ENCODE data around the gene LRRN2.

Gene LRRN2

DNA sequence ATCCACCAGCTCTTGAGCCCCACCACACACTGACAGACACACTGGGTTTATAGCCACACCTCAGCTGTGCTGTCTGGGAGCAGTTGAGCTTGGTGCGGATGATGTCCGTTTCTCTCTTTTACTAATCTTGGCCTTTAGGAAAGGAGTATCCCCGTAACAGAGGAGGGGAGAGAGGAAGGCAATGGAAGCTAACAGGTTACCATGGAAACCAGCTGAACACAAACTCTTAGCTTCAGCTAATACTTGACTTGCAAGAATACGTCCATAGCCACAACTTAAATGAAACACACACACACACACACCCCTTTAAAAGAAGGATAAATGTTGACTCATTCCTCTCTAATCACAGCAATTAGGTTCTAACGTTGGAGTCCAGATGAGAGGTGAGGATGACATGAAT lies 28.0 kb upstream of the LRRN2 start:
- H2AFZ ChIP-seq, result no peak overlapping the region
- H3K4me3 ChIP-seq (ENCODE audit: low read depth, low read length), result no peak overlapping the region
- TF ChIP-seq, protein P1, sequence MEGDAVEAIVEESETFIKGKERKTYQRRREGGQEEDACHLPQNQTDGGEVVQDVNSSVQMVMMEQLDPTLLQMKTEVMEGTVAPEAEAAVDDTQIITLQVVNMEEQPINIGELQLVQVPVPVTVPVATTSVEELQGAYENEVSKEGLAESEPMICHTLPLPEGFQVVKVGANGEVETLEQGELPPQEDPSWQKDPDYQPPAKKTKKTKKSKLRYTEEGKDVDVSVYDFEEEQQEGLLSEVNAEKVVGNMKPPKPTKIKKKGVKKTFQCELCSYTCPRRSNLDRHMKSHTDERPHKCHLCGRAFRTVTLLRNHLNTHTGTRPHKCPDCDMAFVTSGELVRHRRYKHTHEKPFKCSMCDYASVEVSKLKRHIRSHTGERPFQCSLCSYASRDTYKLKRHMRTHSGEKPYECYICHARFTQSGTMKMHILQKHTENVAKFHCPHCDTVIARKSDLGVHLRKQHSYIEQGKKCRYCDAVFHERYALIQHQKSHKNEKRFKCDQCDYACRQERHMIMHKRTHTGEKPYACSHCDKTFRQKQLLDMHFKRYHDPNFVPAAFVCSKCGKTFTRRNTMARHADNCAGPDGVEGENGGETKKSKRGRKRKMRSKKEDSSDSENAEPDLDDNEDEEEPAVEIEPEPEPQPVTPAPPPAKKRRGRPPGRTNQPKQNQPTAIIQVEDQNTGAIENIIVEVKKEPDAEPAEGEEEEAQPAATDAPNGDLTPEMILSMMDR (IDR thresholded peaks at IDR 0.05), result no peak
- no peaks in the 10 kb centered on the region for H3K36me3 ChIP-seq (ENCODE audit: control insufficient read depth, insufficient read depth, low read length)
- H3K4me2 ChIP-seq (ENCODE audit: low read length), result no peak overlapping the region
- H3K27ac ChIP-seq, result no peak overlapping the region
- H3K27me3 ChIP-seq (ENCODE audit: control insufficient read depth, insufficient read depth, low read length), result no peaks in the 10 kb centered on the region
- H3K9me3 ChIP-seq (ENCODE audit: control insufficient read depth, low read length), result no peaks in the 10 kb centered on the region
- no peak overlapping the region for H3K9ac ChIP-seq
- no peaks in the 10 kb centered on the region for H3K4me1 ChIP-seq
- H3K79me2 ChIP-seq, result no peaks in the 10 kb centered on the region

DNA sequence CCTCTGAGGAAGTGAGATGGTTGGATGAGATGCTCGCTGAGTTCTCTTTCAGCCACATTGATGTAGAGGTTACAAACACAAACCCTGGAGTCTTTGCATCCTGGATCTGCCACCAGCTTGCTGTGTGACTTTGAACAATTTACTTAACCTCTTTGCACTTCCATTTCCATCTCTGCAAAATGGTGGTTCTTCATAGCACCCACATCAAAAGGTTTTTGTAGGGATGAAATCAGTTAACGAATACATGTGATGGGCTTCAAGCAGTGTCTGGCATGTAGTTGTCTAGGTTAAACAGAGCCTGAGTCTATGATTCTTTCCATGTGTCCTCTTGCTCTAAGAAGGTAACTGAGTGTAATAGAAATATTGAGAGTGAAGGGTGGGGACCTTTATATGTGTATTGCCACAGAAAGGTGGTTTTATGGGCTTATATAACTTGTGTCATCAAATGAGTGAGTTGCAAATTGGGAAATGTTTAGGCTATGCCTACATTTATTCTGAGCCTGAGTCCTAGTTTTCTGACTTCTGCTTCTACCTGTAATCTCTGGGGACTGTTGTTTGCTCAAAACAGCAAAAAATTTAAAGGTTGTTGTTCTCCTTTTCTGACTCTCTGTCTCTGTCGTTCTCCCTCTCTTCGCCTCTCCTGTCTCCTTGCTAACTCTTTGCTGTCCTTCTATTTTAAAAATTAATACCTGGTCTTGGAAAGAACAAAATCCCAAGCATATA lies 27.3 kb upstream of the LRRN2 start:
- no peaks in the 10 kb centered on the region for H3K27me3 ChIP-seq (ENCODE audit: control insufficient read depth, insufficient read depth, low read length)

DNA sequence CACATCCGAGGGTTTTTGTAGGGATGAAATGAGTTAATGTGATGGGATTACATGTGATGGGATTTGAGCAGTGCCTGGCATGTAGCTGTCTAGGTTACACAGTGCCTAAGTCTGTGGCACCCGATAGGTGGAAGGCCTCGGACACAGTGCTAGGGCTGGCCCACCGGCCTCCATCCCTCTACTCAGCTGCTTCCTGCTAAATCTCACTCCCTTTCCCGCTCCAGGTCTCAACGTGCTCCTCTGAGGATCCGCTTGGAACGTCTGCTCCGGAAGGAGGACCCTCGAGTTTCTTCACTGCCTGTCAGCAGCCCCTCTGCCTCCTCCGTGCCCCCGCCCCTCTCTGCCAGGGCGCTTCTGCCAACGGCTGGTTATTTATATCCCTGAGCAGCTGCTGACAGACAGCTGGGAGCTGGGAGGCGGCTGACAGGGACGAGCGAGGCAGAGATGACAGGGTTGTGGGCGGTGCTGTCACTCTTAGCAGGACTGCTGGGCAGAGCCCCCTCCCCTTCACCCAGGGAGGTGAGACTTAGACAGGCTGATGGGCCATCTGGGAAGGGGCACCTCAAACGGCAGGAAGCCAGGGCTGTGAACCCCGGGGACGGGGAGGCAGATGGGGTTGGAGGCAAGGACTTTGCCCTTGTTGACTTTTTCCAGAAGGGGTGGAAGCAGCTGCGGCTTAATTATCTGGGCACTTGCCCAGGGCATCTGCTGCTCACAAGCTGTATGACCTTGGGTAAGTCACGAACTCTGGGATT lies 26.6 kb upstream of the LRRN2 start:
- Histone ChIP-seq H3K4me2 (ENCODE audit: low read length) (no peak overlapping the region), H2AFZ (no peak overlapping the region), H3K79me2 (no peaks in the 10 kb centered on the region), H3K36me3 (ENCODE audit: control insufficient read depth, insufficient read depth, low read length) (no peaks in the 10 kb centered on the region), H3K27me3 (ENCODE audit: control insufficient read depth, insufficient read depth, low read length) (no peaks in the 10 kb centered on the region), H3K9me3 (ENCODE audit: control insufficient read depth, low read length) (no peaks in the 10 kb centered on the region), H3K9ac (no peak overlapping the region), H3K27ac (no peak overlapping the region), H3K4me1 (no peaks in the 10 kb centered on the region), H3K4me3 (ENCODE audit: low read depth, low read length) (no peak overlapping the region)
- TF ChIP-seq, protein P1 (IDR thresholded peaks at IDR 0.05), result no peak

More for the DNA sequence above, 27.3 kb upstream of the LRRN2 start:
- Histone ChIP-seq H3K9ac (no peak overlapping the region), H3K36me3 (ENCODE audit: control insufficient read depth, insufficient read depth, low read length) (no peaks in the 10 kb centered on the region), H3K4me2 (ENCODE audit: low read length) (no peak overlapping the region), H3K79me2 (no peaks in the 10 kb centered on the region), H3K4me1 (no peaks in the 10 kb centered on the region), H3K4me3 (ENCODE audit: low read depth, low read length) (no peak overlapping the region), H3K27ac (no peak overlapping the region), H2AFZ (no peak overlapping the region), H3K9me3 (ENCODE audit: control insufficient read depth, low read length) (no peaks in the 10 kb centered on the region)
- TF ChIP-seq, protein P1 (IDR thresholded peaks at IDR 0.05), result no peak

DNA sequence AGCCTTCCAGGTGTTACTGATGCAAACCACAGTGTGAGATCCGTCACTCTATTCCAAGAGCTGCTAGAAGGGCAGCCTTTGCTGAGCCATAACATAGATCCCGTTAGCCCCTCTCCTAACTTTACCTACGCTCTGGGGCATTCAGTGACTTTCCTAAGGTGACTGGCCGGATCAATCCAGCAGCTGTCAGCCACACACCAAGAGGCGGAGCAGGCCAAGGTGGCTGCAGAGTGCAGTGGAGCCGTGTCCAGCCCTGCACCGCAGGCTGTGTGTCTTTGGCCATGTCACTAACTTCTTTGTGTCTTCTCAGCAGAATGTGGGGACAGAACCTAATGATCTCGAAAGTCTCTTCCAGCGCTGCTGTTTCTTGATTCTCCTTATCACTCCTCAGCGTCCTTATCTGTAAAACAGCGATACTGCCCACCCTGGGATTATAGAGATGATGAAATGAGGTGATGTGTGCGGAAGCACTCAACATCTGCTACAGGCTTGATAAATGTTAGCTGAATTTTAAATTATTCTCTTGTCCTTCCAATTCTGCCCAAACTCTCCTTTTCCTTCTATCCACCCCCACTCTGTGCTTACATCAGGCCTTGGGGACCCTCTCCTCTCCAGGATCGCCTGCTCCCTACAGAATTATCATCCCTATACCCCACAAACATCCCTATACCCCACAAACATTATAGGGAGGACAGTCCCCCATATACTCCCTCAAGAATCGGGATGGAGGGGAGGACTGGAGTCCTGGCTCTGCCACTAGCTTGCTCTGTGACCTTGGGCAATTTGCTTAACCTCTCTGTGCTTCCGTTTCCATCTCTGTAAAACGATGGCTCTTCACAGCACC lies 25.8 kb upstream of the LRRN2 start:
- Histone ChIP-seq H3K27ac (no peak overlapping the region), H2AFZ (no peak overlapping the region), H3K4me3 (ENCODE audit: low read depth, low read length) (no peak overlapping the region), H3K9me3 (ENCODE audit: control insufficient read depth, low read length) (no peaks in the 10 kb centered on the region), H3K4me1 (no peaks in the 10 kb centered on the region), H3K4me2 (ENCODE audit: low read length) (no peak overlapping the region), H3K79me2 (no peaks in the 10 kb centered on the region), H3K9ac (no peak overlapping the region), H3K36me3 (ENCODE audit: control insufficient read depth, insufficient read depth, low read length) (no peaks in the 10 kb centered on the region), H3K27me3 (ENCODE audit: control insufficient read depth, insufficient read depth, low read length) (no peaks in the 10 kb centered on the region)
- TF ChIP-seq, protein P1 (IDR thresholded peaks at IDR 0.05), result no peak
